Uterus (tissue), 2 donors: Measurements from ENCODE around the gene PRKG1.

Experiments
- CTCF ChIP-seq, 4 experiments: fragments of 200-600 bp in 2 of 4; fragments of 450-650 bp in 2 of 4; sonication (generic) in 2 of 4; IDR thresholded peaks; one replicate each; pipeline ENCODE4 v1.5.1; 2016 to 2019; ENCODE audit warnings: antibody characterized with exemption in 4 of 4, mild to moderate bottlenecking in 2 of 4, moderate library complexity in 1 of 4
- POLR2A ChIP-seq, 2 donors: fragments of 450-650 bp; IDR thresholded peaks; one replicate each; pipeline ENCODE4 v1.6.1; 2016; ENCODE audit warnings: antibody characterized with exemption in 2 of 2, mild to moderate bottlenecking in 1 of 2, moderate library complexity in 1 of 2

DNA sequence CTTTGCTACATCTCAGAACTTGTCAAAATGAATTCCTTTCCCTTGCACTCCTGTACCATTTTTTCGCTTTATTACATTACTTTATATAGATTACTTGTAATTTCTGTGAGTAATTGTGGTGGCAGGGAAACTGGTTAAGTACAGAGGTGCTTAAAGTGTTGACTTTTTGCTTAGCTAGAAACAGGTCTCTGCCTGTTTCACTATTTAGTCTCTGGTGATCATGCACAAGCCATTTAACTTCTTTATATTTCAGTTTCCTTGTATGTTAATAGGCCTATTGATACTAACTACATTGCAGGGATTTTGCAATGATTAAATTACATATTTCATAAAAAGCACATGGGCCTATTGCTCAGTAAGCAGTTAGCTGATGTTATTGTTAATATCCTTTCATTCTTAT lies 233.8 kb downstream of the PRKG1 start:
- TF ChIP-seq CTCF (IDR thresholded peaks at IDR 0.05) (no peak), POLR2A (IDR thresholded peaks at IDR 0.05) (no peak)
